Umbilical cord (tissue), 2 donors: ENCODE results near the gene DUS2. TPM values are rescaled to one million over a fixed set of nuclear protein-coding genes. Genes with fewer than 3 reads are reported as not detected.

Source experiments
- DNase-seq: peaks from one replicate; pipeline ENCODE4 v3.0.0-alpha.2; 2015; ENCODE audit warnings: low spot score
- total RNA-seq: library from RNA; depleted of rRNA; stranded (reverse); fragments of >200 nt; gene quantifications from one replicate; pipeline ENCODE4 v1.2.3, GENCODE V29; 2014; ENCODE audit warnings: low replicate concordance; ENCODE audit not compliant: insufficient read depth

The DUS2 gene
- total RNA-seq, 1 donor from 2014 or later = 5.8 TPM

GRCh38 chr16:68046106-68046505, 23.0 kb downstream of the DUS2 start:
- no peak for DNase-seq

GRCh38 chr16:68047987-68048386, 24.9 kb downstream of the DUS2 start:
- no peak for DNase-seq

- DNase-seq = no peak
Measured at GRCh38 chr16:68049449-68049848, 26.4 kb downstream of the DUS2 start.

- no peak for DNase-seq
Measured at GRCh38 chr16:68055395-68055794, 32.3 kb downstream of the DUS2 start.

- DNase-seq = no peak
Measured at GRCh38 chr16:68059804-68060203, 36.7 kb downstream of the DUS2 start.

- no peak for DNase-seq
Measured at GRCh38 chr16:68061396-68061795, 38.3 kb downstream of the DUS2 start.

- DNase-seq = no peak
Measured at GRCh38 chr16:68062910-68063393, 39.9 kb downstream of the DUS2 start.

- peak; percentile 80 for DNase-seq
Measured at GRCh38 chr16:68064791-68065365, 41.8 kb downstream of the DUS2 start.

- DNase-seq = peak; percentile 59
Measured at GRCh38 chr16:68065716-68066305, 42.7 kb downstream of the DUS2 start.

- DNase-seq = no peak
Measured at GRCh38 chr16:68066763-68067162, 43.7 kb downstream of the DUS2 start.

GRCh38 chr16:68068926-68069325, 45.8 kb downstream of the DUS2 start:
- no peak for DNase-seq

GRCh38 chr16:68069511-68070248, 46.6 kb downstream of the DUS2 start:
- no peak for DNase-seq

- no peak for DNase-seq
Measured at GRCh38 chr16:68070249-68070730, 47.2 kb downstream of the DUS2 start.

- no peak for DNase-seq
Measured at GRCh38 chr16:68070806-68071517, 47.9 kb downstream of the DUS2 start.

GRCh38 chr16:68071518-68071901, 48.4 kb downstream of the DUS2 start:
- DNase-seq = no peak

- peak; percentile 85 for DNase-seq
Measured at GRCh38 chr16:68072038-68072695, 49.1 kb downstream of the DUS2 start.

- DNase-seq = no peak
Measured at GRCh38 chr16:68073902-68074760, 51.0 kb downstream of the DUS2 start.

GRCh38 chr16:68074850-68075555, 51.9 kb downstream of the DUS2 start:
- DNase-seq = no peak

- DNase-seq = no peak
Measured at GRCh38 chr16:68075980-68076379, 52.9 kb downstream of the DUS2 start.

- no peak for DNase-seq
Measured at GRCh38 chr16:68076560-68076959, 53.5 kb downstream of the DUS2 start.
